HepG2 (cell line): Measurements from ENCODE around the gene STX5. TPM values are rescaled to one million over a fixed set of nuclear protein-coding genes. Genes with fewer than 3 reads are reported as not detected.

Experiments
- CBFB ChIP-seq: sonication (generic); formaldehyde crosslinking; IDR thresholded peaks from 2 replicates; pipeline ENCODE4 v1.4.0; 2020; ENCODE audit warnings: missing genetic modification reagents
- DR1 ChIP-seq: sonication (generic); formaldehyde crosslinking; IDR thresholded peaks from 2 replicates; pipeline ENCODE4 v1.8.0; 2021; ENCODE audit warnings: mild to moderate bottlenecking, missing genetic modification reagents, inconsistent platforms
- FOXA3 ChIP-seq: IDR thresholded peaks from 2 replicates; pipeline ENCODE4 v1.6.1; 2016; ENCODE audit warnings: missing genetic modification reagents, missing compliant biosample characterization
- GLI4 ChIP-seq: sonication (generic); formaldehyde crosslinking; IDR thresholded peaks from 2 replicates; pipeline ENCODE4 v1.5.1; 2020; ENCODE audit warnings: missing genetic modification reagents, mild to moderate bottlenecking, moderate library complexity, borderline replicate concordance
- HOXA7 ChIP-seq: sonication (generic); formaldehyde crosslinking; IDR thresholded peaks from 2 replicates; pipeline ENCODE4 v1.8.1; 2022; ENCODE audit warnings: mild to moderate bottlenecking, missing genetic modification reagents, moderate library complexity
- MBNL3 ChIP-seq: fragments of 250-450 bp; sonication (Bioruptor Pico); conservative IDR thresholded peaks from 2 replicates; pipeline ENCODE4 v1.8.0; 2022; ENCODE audit warnings: mild to moderate bottlenecking, inconsistent platforms
- NFIC ChIP-seq: IDR thresholded peaks from 2 replicates; pipeline ENCODE4 v1.6.1; 2012; ENCODE audit warnings: mild to moderate bottlenecking, low read length, inconsistent platforms
- RFX3 ChIP-seq: IDR thresholded peaks from 2 replicates; pipeline ENCODE4 v1.6.1; 2016; ENCODE audit warnings: missing biosample characterization, missing genetic modification reagents
- ZBTB3 ChIP-seq: sonication (generic); formaldehyde crosslinking; IDR thresholded peaks from 2 replicates; pipeline ENCODE4 v1.4.0; 2020; ENCODE audit warnings: low read depth, mild to moderate bottlenecking, moderate library complexity, missing genetic modification reagents, borderline replicate concordance
- ZNF234 ChIP-seq: sonication (generic); formaldehyde crosslinking; conservative IDR thresholded peaks from 2 replicates; pipeline ENCODE4 v1.5.1; 2020; ENCODE audit warnings: mild to moderate bottlenecking, missing genetic modification reagents
- ZNF253 ChIP-seq: sonication (generic); formaldehyde crosslinking; IDR thresholded peaks from 2 replicates; pipeline ENCODE4 v1.8.0; 2022; ENCODE audit warnings: mild to moderate bottlenecking, missing genetic modification reagents, borderline replicate concordance
- ZNF724P ChIP-seq: sonication (generic); formaldehyde crosslinking; IDR thresholded peaks from 2 replicates; pipeline ENCODE4 v1.8.0; 2022; ENCODE audit warnings: missing genetic modification reagents, borderline replicate concordance
- polyA plus RNA-seq, 8 experiments: library from polyadenylated mRNA; depleted of rRNA in 3 of 8; stranded (reverse) in 7 of 8; unstranded in 1 of 8; fragments of >200 nt; fragmentation: Illumina TruSeq in 4 of 8; extraction: Trizol in 4 of 8; gene quantifications; 2 replicates each; pipeline versions ENCODE4 v1.2.1 to v1.2.3, GENCODE V29; 2011 to 2016; ENCODE audit warnings: low read depth in 4 of 8, missing spikeins in 1 of 8, mixed read lengths in 1 of 8; ENCODE audit not compliant: insufficient read depth in 1 of 8
- total RNA-seq, 5 experiments: library from RNA; depleted of rRNA; stranded (reverse); fragments of >200 nt; fragmentation: Illumina TruSeq; extraction: Trizol; gene quantifications; 2 replicates each; pipeline ENCODE4 v1.2.3, GENCODE V29; 2016; ENCODE audit warnings: low read depth in 1 of 5
- TF ChIP-seq, protein P1 (sequence below): IDR thresholded peaks from 2 replicates; pipeline ENCODE4 v1.4.0; 2020; ENCODE audit warnings: mild to moderate bottlenecking, missing genetic modification reagents
- TF ChIP-seq, protein P2 (sequence below): sonication (generic); formaldehyde crosslinking; IDR thresholded peaks from 2 replicates; pipeline ENCODE4 v1.4.0; 2020; ENCODE audit warnings: missing genetic modification reagents, borderline replicate concordance
- TF ChIP-seq, protein P3 (sequence below): IDR thresholded peaks from 2 replicates; pipeline ENCODE4 v1.6.1; 2016; ENCODE audit warnings: low read depth, control low read depth
- TF ChIP-seq, protein P4 (sequence below): IDR thresholded peaks from 2 replicates; pipeline ENCODE4 v1.6.1; 2016; ENCODE audit warnings: missing compliant biosample characterization, missing genetic modification reagents, borderline replicate concordance
- TF ChIP-seq, protein P5 (sequence below): sonication (generic); formaldehyde crosslinking; IDR thresholded peaks from 2 replicates; pipeline ENCODE4 v1.4.0; 2020; ENCODE audit warnings: missing genetic modification reagents
- TF ChIP-seq, protein P6 (sequence below): sonication (generic); formaldehyde crosslinking; IDR thresholded peaks from 2 replicates; pipeline ENCODE4 v1.8.1; 2023; ENCODE audit warnings: mild to moderate bottlenecking, inconsistent platforms, moderate library complexity, missing genetic modification reagents, borderline replicate concordance

STX5 gene
- total and polyA plus RNA-seq, 2 of the 13 experiments (the other 11 are each of a cell fraction or from before 2014, with no cell fraction given) = 26.9 to 30.0 TPM

DNA sequence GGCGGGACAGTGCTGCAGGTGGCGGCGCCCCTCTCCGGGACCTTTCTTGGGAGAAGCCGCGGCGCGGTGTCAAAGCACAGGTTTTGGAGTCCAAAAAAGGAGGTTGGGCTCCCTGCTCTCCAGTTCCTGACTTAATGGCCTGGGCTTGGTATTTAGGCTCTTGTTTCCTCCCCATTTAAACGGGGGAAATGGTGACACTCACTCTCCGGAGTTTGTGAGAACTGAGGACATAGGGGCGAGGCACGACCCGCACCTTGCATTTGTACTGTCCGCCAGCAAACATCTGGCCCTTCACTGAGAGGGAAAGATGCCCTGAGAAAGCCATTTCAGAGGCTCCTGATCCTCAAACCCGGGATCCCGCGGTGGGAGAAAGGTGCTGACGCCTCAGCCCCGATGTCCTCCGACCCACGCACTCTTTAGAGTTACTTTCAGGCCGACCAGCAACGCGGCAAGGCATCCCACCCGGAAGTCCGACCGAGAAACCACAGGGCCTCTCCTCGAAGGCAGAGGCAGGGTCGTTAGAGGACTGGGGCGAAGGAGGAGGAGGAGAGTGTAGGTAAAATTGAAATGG is 10.4 kb upstream of the STX5 start (continued):
- TF ChIP-seq ZNF724P = peak; percentile 38; the same call in 1 of the 2 replicates
- TF ChIP-seq, protein P1, sequence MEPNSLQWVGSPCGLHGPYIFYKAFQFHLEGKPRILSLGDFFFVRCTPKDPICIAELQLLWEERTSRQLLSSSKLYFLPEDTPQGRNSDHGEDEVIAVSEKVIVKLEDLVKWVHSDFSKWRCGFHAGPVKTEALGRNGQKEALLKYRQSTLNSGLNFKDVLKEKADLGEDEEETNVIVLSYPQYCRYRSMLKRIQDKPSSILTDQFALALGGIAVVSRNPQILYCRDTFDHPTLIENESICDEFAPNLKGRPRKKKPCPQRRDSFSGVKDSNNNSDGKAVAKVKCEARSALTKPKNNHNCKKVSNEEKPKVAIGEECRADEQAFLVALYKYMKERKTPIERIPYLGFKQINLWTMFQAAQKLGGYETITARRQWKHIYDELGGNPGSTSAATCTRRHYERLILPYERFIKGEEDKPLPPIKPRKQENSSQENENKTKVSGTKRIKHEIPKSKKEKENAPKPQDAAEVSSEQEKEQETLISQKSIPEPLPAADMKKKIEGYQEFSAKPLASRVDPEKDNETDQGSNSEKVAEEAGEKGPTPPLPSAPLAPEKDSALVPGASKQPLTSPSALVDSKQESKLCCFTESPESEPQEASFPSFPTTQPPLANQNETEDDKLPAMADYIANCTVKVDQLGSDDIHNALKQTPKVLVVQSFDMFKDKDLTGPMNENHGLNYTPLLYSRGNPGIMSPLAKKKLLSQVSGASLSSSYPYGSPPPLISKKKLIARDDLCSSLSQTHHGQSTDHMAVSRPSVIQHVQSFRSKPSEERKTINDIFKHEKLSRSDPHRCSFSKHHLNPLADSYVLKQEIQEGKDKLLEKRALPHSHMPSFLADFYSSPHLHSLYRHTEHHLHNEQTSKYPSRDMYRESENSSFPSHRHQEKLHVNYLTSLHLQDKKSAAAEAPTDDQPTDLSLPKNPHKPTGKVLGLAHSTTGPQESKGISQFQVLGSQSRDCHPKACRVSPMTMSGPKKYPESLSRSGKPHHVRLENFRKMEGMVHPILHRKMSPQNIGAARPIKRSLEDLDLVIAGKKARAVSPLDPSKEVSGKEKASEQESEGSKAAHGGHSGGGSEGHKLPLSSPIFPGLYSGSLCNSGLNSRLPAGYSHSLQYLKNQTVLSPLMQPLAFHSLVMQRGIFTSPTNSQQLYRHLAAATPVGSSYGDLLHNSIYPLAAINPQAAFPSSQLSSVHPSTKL = no peak
- TF ChIP-seq, protein P2, sequence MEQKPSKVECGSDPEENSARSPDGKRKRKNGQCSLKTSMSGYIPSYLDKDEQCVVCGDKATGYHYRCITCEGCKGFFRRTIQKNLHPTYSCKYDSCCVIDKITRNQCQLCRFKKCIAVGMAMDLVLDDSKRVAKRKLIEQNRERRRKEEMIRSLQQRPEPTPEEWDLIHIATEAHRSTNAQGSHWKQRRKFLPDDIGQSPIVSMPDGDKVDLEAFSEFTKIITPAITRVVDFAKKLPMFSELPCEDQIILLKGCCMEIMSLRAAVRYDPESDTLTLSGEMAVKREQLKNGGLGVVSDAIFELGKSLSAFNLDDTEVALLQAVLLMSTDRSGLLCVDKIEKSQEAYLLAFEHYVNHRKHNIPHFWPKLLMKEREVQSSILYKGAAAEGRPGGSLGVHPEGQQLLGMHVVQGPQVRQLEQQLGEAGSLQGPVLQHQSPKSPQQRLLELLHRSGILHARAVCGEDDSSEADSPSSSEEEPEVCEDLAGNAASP (CRISPR knock-in tag) = no peak
- TF ChIP-seq NFIC = no peak
- no peak for TF ChIP-seq MBNL3 (CRISPR knock-in tag)
- TF ChIP-seq, protein P3, sequence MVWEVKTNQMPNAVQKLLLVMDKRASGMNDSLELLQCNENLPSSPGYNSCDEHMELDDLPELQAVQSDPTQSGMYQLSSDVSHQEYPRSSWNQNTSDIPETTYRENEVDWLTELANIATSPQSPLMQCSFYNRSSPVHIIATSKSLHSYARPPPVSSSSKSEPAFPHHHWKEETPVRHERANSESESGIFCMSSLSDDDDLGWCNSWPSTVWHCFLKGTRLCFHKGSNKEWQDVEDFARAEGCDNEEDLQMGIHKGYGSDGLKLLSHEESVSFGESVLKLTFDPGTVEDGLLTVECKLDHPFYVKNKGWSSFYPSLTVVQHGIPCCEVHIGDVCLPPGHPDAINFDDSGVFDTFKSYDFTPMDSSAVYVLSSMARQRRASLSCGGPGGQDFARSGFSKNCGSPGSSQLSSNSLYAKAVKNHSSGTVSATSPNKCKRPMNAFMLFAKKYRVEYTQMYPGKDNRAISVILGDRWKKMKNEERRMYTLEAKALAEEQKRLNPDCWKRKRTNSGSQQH (CRISPR knock-in tag) = no peak
- no peak for TF ChIP-seq DR1 (CRISPR knock-in tag)
- TF ChIP-seq GLI4 (CRISPR knock-in tag) = no peak
- TF ChIP-seq ZNF234 (CRISPR knock-in tag) = no peak
- TF ChIP-seq, protein P4, sequence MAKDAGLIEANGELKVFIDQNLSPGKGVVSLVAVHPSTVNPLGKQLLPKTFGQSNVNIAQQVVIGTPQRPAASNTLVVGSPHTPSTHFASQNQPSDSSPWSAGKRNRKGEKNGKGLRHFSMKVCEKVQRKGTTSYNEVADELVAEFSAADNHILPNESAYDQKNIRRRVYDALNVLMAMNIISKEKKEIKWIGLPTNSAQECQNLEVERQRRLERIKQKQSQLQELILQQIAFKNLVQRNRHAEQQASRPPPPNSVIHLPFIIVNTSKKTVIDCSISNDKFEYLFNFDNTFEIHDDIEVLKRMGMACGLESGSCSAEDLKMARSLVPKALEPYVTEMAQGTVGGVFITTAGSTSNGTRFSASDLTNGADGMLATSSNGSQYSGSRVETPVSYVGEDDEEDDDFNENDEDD (CRISPR knock-in tag) = 0 out of 2 replicates have a peak, but pooled peaks have one; percentile 3
- no peak for TF ChIP-seq ZNF253 (CRISPR knock-in tag)
- TF ChIP-seq FOXA3 (CRISPR knock-in tag) = no peak
- no peak for TF ChIP-seq HOXA7 (CRISPR knock-in tag)
- TF ChIP-seq, protein P5, sequence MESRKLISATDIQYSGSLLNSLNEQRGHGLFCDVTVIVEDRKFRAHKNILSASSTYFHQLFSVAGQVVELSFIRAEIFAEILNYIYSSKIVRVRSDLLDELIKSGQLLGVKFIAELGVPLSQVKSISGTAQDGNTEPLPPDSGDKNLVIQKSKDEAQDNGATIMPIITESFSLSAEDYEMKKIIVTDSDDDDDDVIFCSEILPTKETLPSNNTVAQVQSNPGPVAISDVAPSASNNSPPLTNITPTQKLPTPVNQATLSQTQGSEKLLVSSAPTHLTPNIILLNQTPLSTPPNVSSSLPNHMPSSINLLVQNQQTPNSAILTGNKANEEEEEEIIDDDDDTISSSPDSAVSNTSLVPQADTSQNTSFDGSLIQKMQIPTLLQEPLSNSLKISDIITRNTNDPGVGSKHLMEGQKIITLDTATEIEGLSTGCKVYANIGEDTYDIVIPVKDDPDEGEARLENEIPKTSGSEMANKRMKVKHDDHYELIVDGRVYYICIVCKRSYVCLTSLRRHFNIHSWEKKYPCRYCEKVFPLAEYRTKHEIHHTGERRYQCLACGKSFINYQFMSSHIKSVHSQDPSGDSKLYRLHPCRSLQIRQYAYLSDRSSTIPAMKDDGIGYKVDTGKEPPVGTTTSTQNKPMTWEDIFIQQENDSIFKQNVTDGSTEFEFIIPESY (CRISPR knock-in tag) = no peak
- TF ChIP-seq RFX3 (CRISPR knock-in tag) = no peak
- TF ChIP-seq CBFB (CRISPR knock-in tag) = no peak
- no peak for TF ChIP-seq ZBTB3 (CRISPR knock-in tag)
- TF ChIP-seq, protein P6, sequence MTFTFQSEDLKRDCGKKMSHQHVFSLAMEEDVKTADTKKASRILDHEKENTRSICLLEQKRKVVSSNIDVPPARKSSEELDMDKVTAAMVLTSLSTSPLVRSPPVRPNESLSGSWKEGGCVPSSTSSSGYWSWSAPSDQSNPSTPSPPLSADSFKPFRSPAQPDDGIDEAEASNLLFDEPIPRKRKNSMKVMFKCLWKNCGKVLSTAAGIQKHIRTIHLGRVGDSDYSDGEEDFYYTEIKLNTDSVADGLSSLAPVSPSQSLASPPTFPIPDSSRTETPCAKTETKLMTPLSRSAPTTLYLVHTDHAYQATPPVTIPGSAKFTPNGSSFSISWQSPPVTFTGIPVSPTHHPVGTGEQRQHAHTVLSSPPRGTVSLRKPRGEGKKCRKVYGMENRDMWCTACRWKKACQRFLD (CRISPR knock-in tag) = no peak
